ENCODE data around the gene GRIN2A.

Gene GRIN2A

GRCh38 chr16:10130538-10130937 is 51.7 kb downstream of the GRIN2A start:
- no peak for DNase-seq (ENCODE audit: low read depth in 2 of 2)

- DNase-seq (ENCODE audit: low read depth in 2 of 2): no peak
Observed at GRCh38 chr16:10128397-10129258, 53.6 kb downstream of the GRIN2A start.

DNA sequence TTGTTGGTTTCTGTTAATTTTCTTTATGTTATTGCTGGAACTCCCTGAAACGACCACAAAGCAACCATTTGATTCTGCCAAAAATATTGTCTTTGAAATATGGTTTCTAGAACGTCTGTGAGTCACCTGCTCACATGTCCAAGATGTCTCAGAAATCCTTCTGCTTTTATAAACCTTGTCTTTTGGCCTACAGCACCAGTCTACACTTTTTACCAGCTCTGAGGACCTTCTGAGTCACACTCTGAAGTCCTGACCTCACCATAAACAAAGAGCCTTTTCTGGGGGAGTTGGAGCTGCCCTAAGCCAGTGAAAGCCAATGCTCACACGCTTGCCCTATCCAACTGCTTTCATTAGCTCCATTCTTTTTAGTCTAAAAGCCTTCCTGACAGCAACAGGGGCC is 55.5 kb downstream of the GRIN2A start:
- DNase-seq (ENCODE audit: low read depth in 2 of 2): no peak

DNA sequence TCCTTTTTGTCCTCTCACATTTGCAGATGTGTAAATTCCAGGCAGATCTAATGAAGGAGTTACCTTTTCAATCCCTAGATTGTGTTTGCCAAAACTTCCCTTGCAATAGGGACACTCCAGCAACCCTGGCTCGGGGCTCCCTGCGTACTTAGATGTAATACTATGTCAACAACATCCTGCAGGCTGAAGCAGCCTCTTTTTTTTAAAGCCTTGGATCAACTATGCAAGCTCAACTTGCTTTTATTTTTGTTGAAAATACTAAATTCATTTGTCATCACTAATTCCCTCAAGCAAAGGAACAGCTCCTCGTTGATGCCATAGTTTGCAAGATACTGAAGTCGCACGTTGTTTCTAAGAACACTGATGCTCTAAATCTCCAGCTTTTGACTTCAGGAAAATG is 59.1 kb downstream of the GRIN2A start:
- no peak for DNase-seq (ENCODE audit: low read depth in 2 of 2)

GRCh38 chr16:10122546-10122945 is 59.7 kb downstream of the GRIN2A start:
- DNase-seq (ENCODE audit: low read depth in 2 of 2): no peak

DNA sequence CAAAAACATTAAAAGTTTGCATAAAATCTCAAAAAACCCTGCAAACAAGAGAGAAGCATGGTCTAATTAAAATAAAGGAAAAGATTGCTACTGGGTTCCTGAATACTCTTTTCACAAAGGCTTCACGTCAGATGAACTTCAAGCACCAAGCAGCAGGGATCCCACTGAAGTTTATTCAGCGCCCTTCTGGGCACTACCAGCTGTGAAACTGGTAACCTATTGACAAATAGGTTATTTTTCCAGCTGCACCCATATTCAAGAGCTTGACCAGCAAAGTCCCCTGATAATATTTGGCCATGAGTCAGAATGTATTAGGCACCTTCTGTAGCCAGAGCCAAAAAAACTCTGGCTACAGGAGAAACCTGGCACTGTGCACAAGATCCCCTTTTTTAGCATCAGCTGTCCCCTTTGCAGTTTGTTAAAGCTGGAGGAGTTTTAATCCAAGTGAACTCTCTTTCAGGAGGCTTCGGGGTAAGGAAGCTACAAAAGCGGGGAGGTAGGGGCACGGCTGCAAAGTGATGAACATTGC is 60.3 kb downstream of the GRIN2A start:
- no peak for DNase-seq (ENCODE audit: low read depth in 2 of 2)

- DNase-seq (ENCODE audit: low read depth in 2 of 2): no peak
Observed at GRCh38 chr16:10121491-10121890, 60.7 kb downstream of the GRIN2A start.

GRCh38 chr16:10120953-10121352 is 61.3 kb downstream of the GRIN2A start:
- no peak for DNase-seq (ENCODE audit: low read depth in 2 of 2)

DNA sequence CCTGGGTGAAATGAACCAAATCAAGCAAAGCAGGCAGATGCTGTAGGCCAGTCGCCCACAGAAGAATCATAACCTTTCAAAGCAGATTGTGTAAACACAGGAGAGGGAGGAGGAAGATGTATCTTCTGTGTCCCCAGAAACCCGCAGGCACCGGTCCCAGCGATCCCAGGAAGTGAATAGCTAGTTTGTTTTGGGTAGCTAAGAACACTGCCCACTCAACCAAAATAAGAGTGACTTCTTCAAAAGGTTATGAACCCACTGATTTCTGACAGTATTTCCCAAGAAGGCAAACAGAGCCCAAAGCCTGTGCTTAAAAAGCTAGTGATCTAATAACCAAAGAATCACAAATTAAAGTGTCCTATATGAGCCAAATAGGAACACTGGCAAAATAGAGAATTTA is 67.8 kb downstream of the GRIN2A start:
- no peak for DNase-seq (ENCODE audit: low read depth in 2 of 2)

DNA sequence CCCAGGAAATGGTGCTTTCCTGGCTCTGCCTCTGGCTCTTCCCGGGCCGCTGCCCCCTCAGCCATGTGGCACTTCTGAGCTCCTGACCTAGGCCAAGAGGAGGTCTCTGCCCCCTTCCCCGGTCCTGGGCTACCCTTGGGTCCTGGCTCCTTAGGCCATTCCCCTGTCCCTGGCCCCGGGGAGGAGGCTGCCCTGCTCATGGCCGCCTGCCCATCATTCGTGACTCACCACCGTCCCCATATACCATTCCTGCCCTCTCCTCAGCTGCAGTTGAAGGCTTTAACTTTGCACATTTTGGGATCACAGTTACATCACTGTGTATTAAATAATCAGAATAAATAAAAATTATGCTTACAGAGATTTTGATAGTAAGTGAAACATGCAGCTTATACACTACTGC is 69.0 kb downstream of the GRIN2A start:
- DNase-seq (ENCODE audit: low read depth in 2 of 2): no peak

DNA sequence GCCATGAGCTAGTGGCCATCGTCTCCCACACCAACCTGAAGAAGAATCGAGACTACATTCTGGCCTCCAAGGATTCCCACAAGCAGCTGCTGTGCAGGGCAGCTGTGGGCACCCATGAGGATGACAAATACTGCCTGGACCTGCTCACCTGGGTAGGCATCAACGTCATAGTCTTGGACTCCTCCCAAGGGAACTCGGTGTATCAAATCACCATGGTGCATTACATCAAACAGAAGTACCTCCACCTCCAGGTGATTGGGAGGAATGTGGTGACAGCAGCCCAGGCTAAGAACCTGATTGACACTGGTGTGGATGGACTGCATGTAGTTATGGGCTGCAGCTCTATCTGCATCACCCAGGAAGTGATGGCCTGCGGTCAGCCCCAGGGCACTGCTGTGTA is 70.2 kb downstream of the GRIN2A start:
- DNase-seq (ENCODE audit: low read depth in 2 of 2): no peak

- no peak for DNase-seq (ENCODE audit: low read depth in 2 of 2)
Observed at GRCh38 chr16:10111156-10111761, 71.0 kb downstream of the GRIN2A start.

DNA sequence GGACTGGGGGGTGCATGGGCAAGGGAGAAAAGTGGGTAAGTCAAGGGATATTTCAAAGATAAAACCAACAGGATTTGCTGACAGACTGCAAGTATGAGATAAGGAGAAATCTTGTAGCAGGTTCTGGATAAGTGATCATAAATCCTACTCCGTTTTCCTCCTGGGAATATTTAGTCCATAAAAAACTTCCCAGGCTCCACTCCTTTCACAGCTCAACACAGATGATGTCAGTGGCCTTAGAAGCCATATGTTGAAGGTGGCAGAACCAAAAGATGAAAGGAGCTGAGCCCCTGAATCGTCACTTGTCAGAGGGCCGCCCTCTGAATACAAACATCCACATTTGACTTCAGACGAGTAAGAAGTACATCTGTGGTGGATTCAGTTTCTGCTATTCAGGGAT is 71.7 kb downstream of the GRIN2A start:
- no peak for DNase-seq (ENCODE audit: low read depth in 2 of 2)

DNA sequence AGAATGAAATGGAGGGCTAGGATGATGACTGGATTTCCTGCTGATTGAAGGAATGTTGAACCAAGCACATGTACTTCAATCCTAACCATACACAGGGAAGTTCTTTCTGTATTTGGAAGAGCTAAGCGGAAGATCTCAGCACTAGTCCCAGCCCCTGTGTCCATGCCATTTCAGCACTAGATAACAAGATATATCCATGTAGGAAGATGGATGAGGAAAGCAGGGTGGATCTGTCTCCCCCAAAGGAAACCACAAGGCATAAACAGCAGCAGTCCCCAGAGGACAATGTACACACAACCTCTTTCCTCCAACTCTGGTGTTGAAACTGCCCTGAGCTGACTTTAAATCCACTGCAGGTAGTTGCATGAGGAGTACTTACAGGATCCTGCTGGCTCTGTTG is 75.1 kb downstream of the GRIN2A start:
- no peak for DNase-seq (ENCODE audit: low read depth in 2 of 2)

DNA sequence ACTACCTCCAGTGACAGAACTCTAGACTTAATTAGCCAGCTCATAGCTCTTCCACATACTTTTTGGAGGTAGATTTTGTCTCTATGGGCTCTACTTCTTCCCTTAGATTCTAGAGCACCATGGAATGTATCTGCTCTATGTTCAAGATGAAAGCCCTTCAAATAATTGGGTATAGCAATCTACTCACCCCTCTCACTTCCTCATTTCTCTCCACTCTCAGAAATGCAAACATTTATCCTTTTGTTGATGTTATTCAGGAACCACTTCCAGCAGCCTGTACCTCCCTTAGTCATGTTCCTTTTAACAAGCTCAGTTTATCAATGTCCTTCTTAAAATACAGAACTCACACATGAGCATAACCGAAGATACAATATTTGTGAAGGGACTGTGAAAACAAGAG is 78.5 kb downstream of the GRIN2A start:
- no peak for DNase-seq (ENCODE audit: low read depth in 2 of 2)

- no peak for DNase-seq (ENCODE audit: low read depth in 2 of 2)
Observed at GRCh38 chr16:10103118-10103517, 79.1 kb downstream of the GRIN2A start.

DNA sequence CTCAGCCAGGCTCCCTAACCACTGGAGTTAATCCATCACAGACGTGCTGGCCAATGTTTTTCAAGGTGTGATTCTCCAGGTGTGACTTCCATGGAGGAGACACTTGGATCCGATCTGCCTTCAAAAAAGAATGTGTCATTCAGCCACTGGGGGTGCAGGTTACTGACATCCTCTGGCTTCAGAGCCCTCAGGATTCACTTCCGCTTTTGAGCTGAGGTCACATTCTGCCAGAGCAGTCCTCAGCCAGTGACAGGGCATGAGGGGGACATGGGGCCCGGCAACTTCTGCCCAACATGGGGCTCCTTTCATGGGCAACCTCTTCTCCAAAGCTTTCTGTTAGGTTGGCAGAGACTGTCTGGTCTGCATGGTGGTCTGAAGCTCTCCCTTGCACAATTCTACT is 81.4 kb downstream of the GRIN2A start:
- no peak for DNase-seq (ENCODE audit: low read depth in 2 of 2)

GRCh38 chr16:10098991-10099390 is 83.2 kb downstream of the GRIN2A start:
- no peak for DNase-seq (ENCODE audit: low read depth in 2 of 2)

DNA sequence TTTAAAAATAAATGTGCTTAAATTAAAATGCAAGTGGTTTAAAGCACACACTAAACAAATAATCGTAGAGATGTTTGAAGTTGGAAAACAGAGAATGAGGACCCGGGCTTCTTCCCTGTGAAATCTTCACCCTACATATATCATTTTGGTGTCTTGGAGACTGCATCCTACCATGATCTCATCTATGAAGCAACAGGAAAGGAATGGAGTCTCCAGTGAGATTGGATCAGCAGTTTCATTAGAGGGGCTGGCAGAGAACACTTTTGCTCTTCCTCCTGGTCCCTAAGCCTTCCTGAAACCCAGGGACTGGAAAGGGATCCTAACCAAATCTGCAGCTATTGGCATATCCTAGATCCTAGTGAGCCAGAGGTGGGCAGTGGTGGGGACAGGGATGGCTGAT is 85.0 kb downstream of the GRIN2A start:
- DNase-seq (ENCODE audit: low read depth in 2 of 2): no peak

DNA sequence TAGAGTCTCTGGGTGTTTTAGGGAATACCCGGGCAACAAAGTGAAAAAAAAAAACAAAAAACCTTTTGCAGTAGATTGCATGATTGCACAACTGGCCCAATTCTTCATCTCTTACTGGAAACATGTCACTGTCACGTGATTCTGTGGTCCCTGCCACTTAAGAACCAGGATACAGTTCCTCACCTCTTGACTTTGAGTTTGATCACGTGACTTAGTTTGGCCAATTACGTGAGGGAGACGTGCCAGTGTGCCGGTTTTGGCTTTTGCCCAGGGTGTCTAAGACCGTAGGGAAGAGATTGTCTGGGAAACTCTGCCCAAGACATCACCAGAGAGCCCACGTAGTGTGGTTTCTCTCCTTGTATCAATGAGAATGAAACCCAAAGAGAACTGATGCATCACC is 88.7 kb downstream of the GRIN2A start:
- DNase-seq (ENCODE audit: low read depth in 2 of 2): no peak

DNA sequence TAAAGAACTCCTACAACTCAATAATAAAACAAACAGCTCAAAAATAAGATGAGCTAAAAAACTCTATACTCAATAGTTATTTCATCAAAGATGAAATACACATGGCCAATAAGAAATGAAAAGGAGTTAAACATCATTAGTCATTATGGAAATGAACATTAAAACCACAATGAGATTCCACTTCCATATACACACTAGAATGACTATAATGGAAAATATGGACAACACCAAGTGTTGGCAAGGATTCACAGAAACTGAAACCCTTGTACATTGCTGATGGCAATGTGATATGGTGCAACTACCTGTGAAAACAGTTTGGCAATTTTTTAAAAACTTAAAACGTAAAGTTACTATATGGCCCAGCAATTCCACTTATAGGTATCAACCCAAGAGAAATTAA is 91.4 kb downstream of the GRIN2A start:
- no peak for DNase-seq (ENCODE audit: low read depth in 2 of 2)

DNA sequence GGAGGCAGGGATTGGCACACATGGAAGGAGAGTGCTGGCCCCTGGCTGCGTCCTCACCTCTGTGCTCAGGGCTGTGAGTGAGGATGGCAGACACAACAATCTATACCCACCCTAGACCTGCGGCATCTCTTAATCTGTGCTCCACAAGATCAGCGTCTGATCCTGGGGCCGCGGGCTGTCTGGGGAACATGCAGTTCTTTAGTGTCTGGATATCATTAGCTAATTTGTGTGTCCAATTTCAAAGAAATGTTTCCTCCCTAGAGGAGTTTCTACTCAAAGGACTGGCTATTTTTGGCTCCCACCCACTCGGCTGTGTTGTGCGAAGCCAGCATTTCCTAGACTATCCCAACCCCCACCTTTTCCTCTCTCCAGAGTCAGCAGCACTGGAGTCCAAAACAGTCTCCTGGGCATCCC is 93.8 kb downstream of the GRIN2A start:
- DNase-seq (ENCODE audit: low read depth in 2 of 2): no peak

DNA sequence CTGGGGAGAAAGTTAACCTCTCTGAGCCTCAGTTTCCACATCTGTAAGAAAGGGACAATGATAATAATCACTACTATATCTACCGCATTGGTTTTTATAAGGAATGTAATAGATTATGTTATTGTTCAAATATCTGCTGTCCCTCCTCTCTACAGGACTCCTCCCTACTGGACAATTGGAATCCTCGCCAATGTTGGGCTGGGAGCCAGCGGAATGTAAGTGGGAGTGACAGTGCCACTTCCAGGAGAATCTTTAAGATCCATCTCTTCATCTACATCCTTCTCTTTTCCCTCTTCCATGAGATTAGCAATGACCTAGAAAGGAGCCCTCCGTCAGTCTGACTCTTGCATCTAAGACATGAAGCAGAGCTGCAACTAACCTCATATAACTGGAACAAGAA is 95.1 kb downstream of the GRIN2A start:
- DNase-seq (ENCODE audit: low read depth in 2 of 2): no peak
